ENCODE data around the gene IPO11.

GRCh38 chr5:62653001-62653863 lies 240.7 kb downstream of the IPO11 start:
- no peak for TF ChIP-seq CTCF (IDR thresholded peaks at IDR 0.05)
- no peak for TF ChIP-seq POLR2AphosphoS5 (IDR thresholded peaks at IDR 0.05)
- TF ChIP-seq POLR2A (IDR thresholded peaks at IDR 0.05), result no peak
